ENCODE results near the gene OR11H6.

DNA sequence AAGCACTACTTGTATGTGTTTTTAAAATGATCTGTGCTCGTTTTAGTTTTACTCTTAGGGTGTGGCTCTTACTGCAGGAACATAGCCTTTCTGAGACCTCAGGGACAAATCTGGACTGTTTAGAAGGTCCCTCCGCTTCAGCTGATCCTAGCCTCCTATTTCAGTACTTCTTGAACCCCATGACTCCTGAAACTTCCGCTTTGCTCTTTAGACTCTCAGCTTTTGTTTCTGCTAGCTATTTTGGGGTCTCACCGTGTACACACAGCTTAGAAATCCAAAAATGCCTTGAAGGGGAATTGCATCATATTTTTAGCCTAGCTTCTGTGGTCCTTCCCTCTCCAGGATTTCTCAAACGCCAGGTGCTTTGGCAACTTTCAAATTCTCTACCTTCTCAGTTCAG, 24.5 kb upstream of the OR11H6 start:
- TF ChIP-seq, protein P1, sequence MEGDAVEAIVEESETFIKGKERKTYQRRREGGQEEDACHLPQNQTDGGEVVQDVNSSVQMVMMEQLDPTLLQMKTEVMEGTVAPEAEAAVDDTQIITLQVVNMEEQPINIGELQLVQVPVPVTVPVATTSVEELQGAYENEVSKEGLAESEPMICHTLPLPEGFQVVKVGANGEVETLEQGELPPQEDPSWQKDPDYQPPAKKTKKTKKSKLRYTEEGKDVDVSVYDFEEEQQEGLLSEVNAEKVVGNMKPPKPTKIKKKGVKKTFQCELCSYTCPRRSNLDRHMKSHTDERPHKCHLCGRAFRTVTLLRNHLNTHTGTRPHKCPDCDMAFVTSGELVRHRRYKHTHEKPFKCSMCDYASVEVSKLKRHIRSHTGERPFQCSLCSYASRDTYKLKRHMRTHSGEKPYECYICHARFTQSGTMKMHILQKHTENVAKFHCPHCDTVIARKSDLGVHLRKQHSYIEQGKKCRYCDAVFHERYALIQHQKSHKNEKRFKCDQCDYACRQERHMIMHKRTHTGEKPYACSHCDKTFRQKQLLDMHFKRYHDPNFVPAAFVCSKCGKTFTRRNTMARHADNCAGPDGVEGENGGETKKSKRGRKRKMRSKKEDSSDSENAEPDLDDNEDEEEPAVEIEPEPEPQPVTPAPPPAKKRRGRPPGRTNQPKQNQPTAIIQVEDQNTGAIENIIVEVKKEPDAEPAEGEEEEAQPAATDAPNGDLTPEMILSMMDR (IDR thresholded peaks at IDR 0.05) = no peak
- TF ChIP-seq POLR2AphosphoS5 (IDR thresholded peaks at IDR 0.05) (no peak), POLR2A (IDR thresholded peaks at IDR 0.05) (no peak)

All from breast epithelium (tissue), 3 donors.